ENCODE data around the gene FAM234A. TPM values are rescaled to one million over a fixed set of nuclear protein-coding genes. Genes with fewer than 3 reads are reported as not detected.

The FAM234A gene
- total RNA-seq, 1 experiment from 2014 or later: 121 TPM

- no peak overlapping the region for H3K27ac ChIP-seq (ENCODE audit: low read length)
- in situ Hi-C loops (cut with HindIII; ENCODE audit: low pct_unique_long_range_greater_than_20kb, low sequenced_read_pairs) (no loop called here), intact Hi-C loops (cut with micrococcal nuclease; ENCODE audit: unreplicated experiment) (no loop called here)
- CTCF ChIA-PET: no interaction called here
- no peak overlapping the region for H3K4me3 ChIP-seq (ENCODE audit: low read depth in 2 of 2, low read length in 2 of 2)
- no peaks in the 10 kb centered on the region for H3K4me1 ChIP-seq (ENCODE audit: control insufficient read depth, insufficient read depth, low read length)
- DNase-seq (ENCODE audit: low read depth, low spot score) (no peak), ATAC-seq (no peak)
- H3K36me3 ChIP-seq (ENCODE audit: control insufficient read depth, insufficient read depth, low read length): peaks cover 9% of the 10 kb centered on the region
- BruUV-seq (replicated peaks): no TSS peak
- POLR2A ChIA-PET: no interaction called here
- H3K9me3 ChIP-seq (ENCODE audit: control insufficient read depth, insufficient read depth, low read depth, low read length): no peaks in the 10 kb centered on the region
- TF ChIP-seq POLR2AphosphoS5 (IDR thresholded peaks at IDR 0.05; ENCODE audit: low read depth, low read length) (no peak), REST (IDR thresholded peaks at IDR 0.05; ENCODE audit: insufficient read depth in 1 of 2, low read depth in 2 of 2, low read length in 1 of 2) (no peak), CTCF (IDR thresholded peaks at IDR 0.05) (no peak), SIN3A (IDR thresholded peaks at IDR 0.05; ENCODE audit: borderline replicate concordance, insufficient read depth, low read depth, low read length) (no peak), TCF7L2 (IDR thresholded peaks at IDR 0.05; ENCODE audit: low read depth, low read length) (no peak)
- H3K27me3 ChIP-seq (ENCODE audit: control insufficient read depth, insufficient read depth, low read length): no peaks in the 10 kb centered on the region
Measured at GRCh38 chr16:212999-213398, 21.6 kb upstream of the FAM234A start.

- ATAC-seq: no peak
- H3K9me3 ChIP-seq (ENCODE audit: control insufficient read depth, insufficient read depth, low read depth, low read length): no peaks in the 10 kb centered on the region
- ChIA-PET CTCF (interaction anchor here (0.8 kb wide), 1 partner anchor 133 kb away, joined by 3 read pairs; no protein-coding TSS in a partner anchor), POLR2A (no interaction called here)
- in situ Hi-C loops (cut with HindIII; ENCODE audit: low pct_unique_long_range_greater_than_20kb, low sequenced_read_pairs) (no loop called here), intact Hi-C loops (cut with micrococcal nuclease; ENCODE audit: unreplicated experiment) (no loop called here)
- no peak for DNase-seq (ENCODE audit: low read depth, low spot score)
- no peak for TF ChIP-seq REST (IDR thresholded peaks at IDR 0.05; ENCODE audit: insufficient read depth in 1 of 2, low read depth in 2 of 2, low read length in 1 of 2)
- TF ChIP-seq TCF7L2 (IDR thresholded peaks at IDR 0.05; ENCODE audit: low read depth, low read length): no peak
- no peak for TF ChIP-seq CTCF (IDR thresholded peaks at IDR 0.05)
- no peak for TF ChIP-seq SIN3A (IDR thresholded peaks at IDR 0.05; ENCODE audit: borderline replicate concordance, insufficient read depth, low read depth, low read length)
- TF ChIP-seq POLR2AphosphoS5 (IDR thresholded peaks at IDR 0.05; ENCODE audit: low read depth, low read length): no peak
- H3K36me3 ChIP-seq (ENCODE audit: control insufficient read depth, insufficient read depth, low read length): peaks cover 14% of the 10 kb centered on the region
- no peak overlapping the region for H3K4me3 ChIP-seq (ENCODE audit: low read depth in 2 of 2, low read length in 2 of 2)
- no peak overlapping the region for H3K27ac ChIP-seq (ENCODE audit: low read length)
- BruUV-seq (replicated peaks): TSS peak; percentile 49
- H3K27me3 ChIP-seq (ENCODE audit: control insufficient read depth, insufficient read depth, low read length): no peaks in the 10 kb centered on the region
- no peaks in the 10 kb centered on the region for H3K4me1 ChIP-seq (ENCODE audit: control insufficient read depth, insufficient read depth, low read length)
Measured at GRCh38 chr16:220021-220420, 14.6 kb upstream of the FAM234A start.
